ENCODE measurements around the gene RGL2.
A peak's percentile ranks its signal among the peaks of the same experiment; 100 is the strongest.
"Not testable (repeated sequence)": the region's sequence is repeated elsewhere in the genome, so short reads cannot be mapped to it uniquely, and the experiment has no call there.

RGL2 gene

DNA sequence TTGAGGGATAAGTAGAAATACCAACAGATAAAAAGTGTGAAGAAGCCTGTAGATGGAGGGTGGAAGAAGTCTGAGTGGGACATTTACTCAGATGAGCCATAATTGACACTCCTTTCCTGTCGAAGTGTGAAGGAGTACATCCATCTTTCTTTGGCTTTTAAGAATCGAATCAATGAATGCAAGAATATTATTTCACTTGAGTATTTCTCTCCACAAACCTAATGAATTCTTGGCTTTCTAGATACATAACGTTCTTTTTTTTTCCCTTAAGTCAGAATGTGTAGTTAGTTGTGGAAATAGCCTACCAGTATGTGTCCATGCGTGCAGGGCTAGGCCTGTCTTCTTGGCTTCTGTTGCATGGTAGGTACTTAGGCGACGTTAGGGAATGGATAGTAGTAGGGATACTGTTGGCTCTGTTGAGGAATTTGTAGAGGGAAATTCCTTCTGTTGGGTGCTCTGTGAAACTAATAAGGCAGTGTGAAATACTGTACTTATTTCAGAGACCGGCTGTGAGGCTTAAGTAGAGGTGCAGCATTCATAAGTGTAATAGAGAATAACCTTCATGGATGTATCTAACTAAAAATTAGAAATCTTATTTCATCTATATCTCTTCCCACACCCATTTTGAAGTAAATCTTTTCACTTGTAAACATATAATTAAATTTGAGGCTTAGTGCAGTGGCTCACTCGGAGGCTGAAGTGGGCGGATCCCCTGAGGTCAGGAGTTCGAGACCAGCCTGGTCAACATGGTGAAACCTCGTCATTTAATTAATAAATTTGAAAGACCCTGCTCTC lies 25.4 kb downstream of the RGL2 start:
- no peak for DNase-seq

DNA sequence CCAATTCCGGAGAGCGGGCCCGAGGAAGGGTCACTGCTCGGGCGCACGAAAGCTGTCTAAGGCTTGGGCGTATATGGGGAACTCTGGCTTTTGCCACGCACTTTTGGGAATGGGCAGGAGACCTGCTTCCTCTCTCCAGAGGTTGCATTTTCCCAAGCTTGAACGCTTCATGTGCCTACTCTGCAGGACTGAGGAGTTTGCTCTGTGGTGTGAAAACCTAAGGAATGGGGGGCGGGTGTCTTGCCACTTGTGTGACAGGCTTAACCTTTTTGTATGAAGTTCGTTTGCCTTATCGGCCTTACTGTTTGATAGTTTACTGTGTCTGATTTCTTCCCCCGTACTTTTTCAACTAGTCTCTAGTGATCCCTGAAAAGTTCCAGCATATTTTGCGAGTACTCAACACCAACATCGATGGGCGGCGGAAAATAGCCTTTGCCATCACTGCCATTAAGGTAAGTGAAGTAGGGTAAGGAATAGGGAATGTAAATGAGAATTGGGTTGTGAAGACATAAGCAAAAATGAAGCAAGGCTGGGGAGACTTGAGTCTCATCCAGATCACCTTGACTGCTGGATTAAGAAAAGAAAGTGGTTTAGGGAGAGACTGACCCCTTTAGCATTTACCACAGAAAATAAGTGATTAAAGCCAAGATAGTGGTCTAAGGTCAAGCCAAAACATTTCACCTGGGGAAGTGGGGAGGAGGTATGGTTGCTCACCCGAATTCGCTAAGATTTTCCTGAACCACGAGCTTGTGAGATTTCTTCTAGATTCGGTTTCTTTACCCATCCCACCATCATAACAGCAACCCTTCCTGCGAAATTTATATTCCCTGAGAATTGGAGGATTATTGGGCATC lies 26.2 kb downstream of the RGL2 start:
- DNase-seq = no peak

DNA sequence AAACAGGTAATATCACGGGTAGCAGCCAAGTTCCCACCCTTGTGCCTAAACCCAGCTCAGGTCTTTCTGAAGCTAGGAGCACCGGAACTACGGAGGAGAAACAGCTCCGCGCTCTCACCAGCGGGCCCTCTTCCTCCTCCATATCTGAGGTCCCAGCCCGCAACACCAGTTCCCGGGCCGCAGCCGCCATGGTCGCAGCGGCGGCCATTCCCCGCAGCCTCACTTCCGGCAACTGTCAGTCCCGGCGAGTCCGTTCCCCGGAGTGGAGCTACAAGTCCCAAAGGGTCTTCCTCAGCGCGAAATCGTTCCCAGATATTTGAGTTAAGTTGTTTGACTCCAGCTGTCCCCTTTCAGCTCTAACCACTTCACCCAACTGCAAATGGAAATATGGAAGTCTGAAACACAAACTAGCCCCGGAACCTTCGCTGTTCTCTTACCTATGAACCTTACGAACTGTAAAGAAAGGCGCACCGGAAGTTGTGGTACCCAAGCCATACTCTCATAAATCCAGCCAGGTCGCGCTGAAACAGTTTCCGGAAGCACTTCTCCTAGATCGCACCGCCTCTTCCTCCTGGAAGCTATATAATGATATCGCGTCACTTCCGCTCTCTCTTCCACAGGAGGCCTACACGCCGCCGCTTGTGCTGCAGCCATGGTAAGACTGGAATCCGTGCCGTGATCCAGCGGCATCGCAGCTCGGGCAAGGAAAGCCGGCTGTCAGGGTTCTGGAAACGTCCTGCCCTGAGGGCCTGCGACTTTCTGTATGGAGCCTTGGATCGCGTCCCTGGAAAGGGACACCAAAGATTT lies 27.1 kb downstream of the RGL2 start, which contains the start of the genes RPS18 and VPS52:
RPS18 (plus strand) TSS at position 608 of the 807 bp plus-strand sequence; CDS start at position 653, 45 bp downstream.
VPS52 (minus strand) TSS at position 409 of the 807 bp plus-strand sequence; CDS start at position 208, 201 bp downstream.
- peak; percentile 99 for DNase-seq

GRCh38 chr6:33271117-33271467 lies 27.6 kb downstream of the RGL2 start:
- DNase-seq = no peak

DNA sequence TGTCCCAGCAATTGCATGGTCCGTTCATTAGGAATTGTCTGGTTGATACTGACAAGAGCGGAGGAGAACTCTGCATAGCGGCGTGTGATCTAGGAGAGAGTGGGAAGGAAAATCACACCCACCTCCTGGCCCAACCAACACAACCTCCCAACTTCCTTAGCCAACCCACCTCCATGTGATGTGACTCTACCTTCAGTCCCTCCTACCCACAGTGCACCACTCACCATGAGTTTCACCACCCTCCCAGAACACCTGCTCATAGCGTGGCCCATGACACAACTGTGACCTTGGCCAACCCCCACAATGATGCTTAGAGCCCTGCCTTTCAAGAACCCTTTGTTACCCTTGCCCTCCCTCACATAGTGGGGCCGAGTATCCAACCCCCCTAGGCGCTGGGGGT lies 34.7 kb downstream of the RGL2 start:
- DNase-seq = no peak

GRCh38 chr6:33262490-33262889 lies 36.3 kb downstream of the RGL2 start:
- not testable (repeated sequence) for DNase-seq

- no peak for DNase-seq
Observed at GRCh38 chr6:33259032-33259431, 39.7 kb downstream of the RGL2 start.

DNA sequence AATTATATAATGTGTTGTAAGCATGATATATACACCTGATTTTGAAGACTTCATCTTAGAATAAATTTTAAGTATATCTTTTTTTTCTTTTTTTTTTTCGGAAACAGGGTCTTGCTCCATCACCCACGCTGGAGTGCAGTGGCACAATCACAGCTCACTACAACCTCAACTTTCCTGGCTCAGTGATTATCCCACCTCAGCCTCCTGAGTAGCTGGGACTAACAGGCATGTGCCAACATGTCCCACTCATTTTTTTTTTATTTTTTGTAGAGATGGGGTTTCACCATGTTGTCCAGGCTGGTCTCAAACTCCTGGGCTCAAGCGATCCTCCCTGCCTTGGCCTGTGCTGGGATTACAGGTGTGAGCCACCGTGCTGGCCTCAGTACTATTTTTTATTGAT lies 44.2 kb downstream of the RGL2 start:
- no peak for DNase-seq

- peak; percentile 35 for DNase-seq
Observed at GRCh38 chr6:33252759-33253158, 46.0 kb downstream of the RGL2 start.

DNA sequence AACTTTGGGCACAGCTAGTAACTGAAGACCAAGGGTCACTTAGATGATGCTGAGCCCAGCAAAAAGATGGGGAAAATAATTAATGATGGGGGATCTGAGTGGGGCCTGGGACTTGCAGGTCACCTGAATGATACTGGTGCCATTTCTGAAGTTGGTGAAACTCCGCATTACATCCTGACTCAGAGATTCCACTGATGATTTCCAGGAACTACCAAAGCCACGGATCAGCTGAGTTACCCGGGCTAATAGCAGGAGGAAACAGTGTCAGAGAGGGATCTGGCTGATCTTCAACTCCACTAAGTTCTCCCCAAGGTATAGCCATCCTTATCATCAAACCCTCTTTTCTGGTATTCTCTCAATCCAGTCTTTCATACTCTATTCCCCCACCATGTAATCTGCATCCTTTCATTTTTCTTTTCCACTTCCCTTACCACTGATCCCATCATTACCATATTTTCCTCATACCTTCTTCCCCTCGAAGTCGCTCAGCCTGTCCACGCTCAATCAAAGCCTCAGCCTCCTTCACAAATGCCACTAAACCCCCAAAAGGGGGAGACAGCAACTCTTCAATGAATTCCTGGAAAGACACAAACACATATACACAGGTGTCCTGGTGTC lies 47.2 kb downstream of the RGL2 start:
- no peak for DNase-seq

DNA sequence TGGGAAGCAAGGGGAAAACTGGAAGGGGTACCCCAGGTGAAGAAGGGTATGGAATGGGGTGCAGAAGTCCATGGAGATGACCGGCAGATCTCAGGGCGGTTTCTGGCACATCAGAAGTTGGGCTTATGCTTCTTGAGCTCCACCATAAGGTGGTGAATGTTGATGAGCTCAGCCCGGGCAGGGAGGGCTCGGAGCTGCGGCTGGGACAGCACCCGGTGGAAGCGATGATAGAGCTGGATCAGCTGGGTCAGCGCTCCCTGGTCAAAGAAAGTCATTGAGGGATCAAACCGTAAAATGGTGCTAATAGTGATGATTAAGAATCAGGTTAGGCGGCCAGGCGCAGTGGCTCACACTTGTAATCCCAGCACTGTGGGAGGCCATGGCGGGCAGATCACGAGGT lies 48.0 kb downstream of the RGL2 start:
- no peak for DNase-seq

GRCh38 chr6:33249732-33250630 lies 48.8 kb downstream of the RGL2 start:
- DNase-seq = peak; percentile 44

DNA sequence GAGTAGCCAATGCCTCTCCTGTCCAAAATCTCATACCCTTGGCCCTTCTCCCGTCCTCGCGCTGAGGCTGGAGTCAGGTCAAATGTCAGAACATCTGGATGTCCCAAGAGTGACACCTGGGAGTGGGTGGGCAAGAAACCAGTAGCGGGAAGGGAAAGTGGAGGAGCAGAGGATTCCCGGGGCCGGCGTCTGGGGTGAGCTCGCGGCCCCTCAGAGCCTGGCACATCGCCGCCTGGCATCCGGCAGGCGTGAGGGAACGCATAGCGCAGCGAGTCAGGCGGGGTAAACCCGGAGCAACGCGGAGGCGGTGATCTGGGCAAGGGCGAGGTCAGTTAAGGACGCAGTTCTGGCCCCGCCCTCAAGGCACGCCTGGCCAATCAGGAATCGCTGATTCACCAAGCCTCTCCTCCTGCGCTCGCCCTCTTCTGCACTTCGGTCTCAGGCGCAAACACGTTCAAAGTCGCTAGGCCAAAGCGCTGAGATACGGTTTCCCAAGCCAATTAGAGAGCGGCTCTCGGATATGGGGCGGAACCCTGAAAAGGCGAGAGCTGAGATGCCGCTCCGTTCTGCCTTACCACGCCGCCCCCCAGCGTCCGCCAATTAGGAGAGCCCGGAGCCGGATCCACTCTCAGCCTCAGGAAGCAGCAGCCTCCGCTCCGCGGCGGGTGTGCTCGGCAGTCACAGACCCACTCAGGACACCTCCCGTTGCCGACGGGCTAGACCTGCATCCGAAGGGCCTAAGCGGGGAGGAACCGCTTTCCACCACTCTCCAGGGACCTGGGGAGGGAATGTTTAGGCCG lies 49.6 kb downstream of the RGL2 start:
- peak; percentile 99 for DNase-seq

- DNase-seq = no peak
Observed at GRCh38 chr6:33248643-33248931, 50.2 kb downstream of the RGL2 start.

GRCh38 chr6:33247977-33248642 lies 50.6 kb downstream of the RGL2 start:
- DNase-seq = peak; percentile 91

- no peak for DNase-seq
Observed at GRCh38 chr6:33243476-33243875, 55.3 kb downstream of the RGL2 start.

DNA sequence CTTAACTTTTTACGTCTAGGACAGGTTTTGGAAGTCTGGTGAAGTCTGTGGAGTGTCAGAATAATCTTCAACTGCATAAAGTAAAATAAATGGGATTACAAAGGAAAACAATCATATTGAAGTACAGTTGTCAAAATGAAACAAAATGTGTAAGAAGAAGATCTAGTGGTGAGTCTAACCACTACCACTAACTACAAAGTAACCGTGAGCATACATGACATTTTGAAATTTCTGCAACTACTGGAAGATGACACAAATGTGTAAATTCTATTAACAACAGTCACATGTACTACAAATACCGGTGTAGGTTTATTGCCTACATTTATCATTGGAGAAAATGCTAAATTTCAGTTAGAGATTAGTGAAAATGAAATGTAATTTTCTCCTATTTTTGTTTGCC lies 56.8 kb downstream of the RGL2 start:
- DNase-seq = peak; percentile 29

Data from suppressor macrophage treated with lipopolysaccharide for 4 hours (primary cell).